Activated T-cell treated with anti-CD3 and anti-CD28 coated beads for 48 hours (primary cell): ENCODE results near the gene WDR5B.

Experiments
- DNase-seq: peaks from one replicate; pipeline ENCODE4 v3.0.0-alpha.2; 2020; ENCODE audit warnings: low read depth

WDR5B gene

GRCh38 chr3:122409446-122409845, 6.4 kb downstream of the WDR5B start:
- no peak for DNase-seq

- DNase-seq, result no peak
These were observed 7.9 kb downstream of the WDR5B start for GRCh38 chr3:122407946-122408345.

GRCh38 chr3:122406198-122406597, 9.7 kb downstream of the WDR5B start:
- DNase-seq, result peak; percentile 12

- DNase-seq, result no peak
These were observed 10.8 kb downstream of the WDR5B start for GRCh38 chr3:122405015-122405414.

GRCh38 chr3:122403489-122403888, 12.4 kb downstream of the WDR5B start:
- no peak for DNase-seq

- DNase-seq, result no peak
These were observed 16.9 kb downstream of the WDR5B start for GRCh38 chr3:122398920-122399319.

- no peak for DNase-seq
These were observed 18.7 kb downstream of the WDR5B start for GRCh38 chr3:122397201-122397600.

GRCh38 chr3:122396511-122396910, 19.4 kb downstream of the WDR5B start:
- DNase-seq, result no peak

- DNase-seq, result no peak
These were observed 20.3 kb downstream of the WDR5B start for GRCh38 chr3:122395582-122395981.

GRCh38 chr3:122394173-122394572, 21.7 kb downstream of the WDR5B start:
- DNase-seq, result no peak

- no peak for DNase-seq
These were observed 22.7 kb downstream of the WDR5B start for GRCh38 chr3:122392868-122393844.

GRCh38 chr3:122391681-122392446, 24.0 kb downstream of the WDR5B start:
- DNase-seq, result no peak

GRCh38 chr3:122390665-122391064, 25.2 kb downstream of the WDR5B start:
- no peak for DNase-seq

- no peak for DNase-seq
These were observed 26.0 kb downstream of the WDR5B start for GRCh38 chr3:122389892-122390291.

GRCh38 chr3:122389197-122389596, 26.7 kb downstream of the WDR5B start:
- DNase-seq, result no peak

- DNase-seq, result no peak
These were observed 28.2 kb downstream of the WDR5B start for GRCh38 chr3:122387709-122388108.

GRCh38 chr3:122383771-122384697, 31.8 kb downstream of the WDR5B start, which contains the start of gene FAM162A:
Gene FAM162A (plus strand): TSS chr3:122384182. CDS start chr3:122384266, 84 bp downstream.
- DNase-seq, result peak; percentile 94

- DNase-seq, result peak; percentile 82
These were observed 32.8 kb downstream of the WDR5B start, which contains the start of gene MIX23 for GRCh38 chr3:122382888-122383666. Gene MIX23 (minus strand): TSS chr3:122383231. CDS start chr3:122383224, 7 bp downstream.

- no peak for DNase-seq
These were observed 37.9 kb downstream of the WDR5B start for GRCh38 chr3:122377975-122378374.

- no peak for DNase-seq
These were observed 41.8 kb downstream of the WDR5B start for GRCh38 chr3:122374034-122374433.

GRCh38 chr3:122366379-122366749, 49.5 kb downstream of the WDR5B start:
- DNase-seq, result no peak
